GM20000 (cell line): ENCODE results near the gene MGAT4A.

Experiments used
- DNase-seq: peaks from one replicate; pipeline ENCODE4 v3.0.0; 2012; ENCODE audit warnings: low spot score
- CTCF ChIP-seq: IDR thresholded peaks from 2 replicates; pipeline ENCODE4 v1.5.1; 2012; ENCODE audit warnings: mild to moderate bottlenecking, control low read depth; ENCODE audit errors: extremely low read depth, missing control alignments

MGAT4A gene

GRCh38 chr2:98692090-98693054 is 38.6 kb downstream of the MGAT4A start:
- TF ChIP-seq CTCF: no peak
- no peak for DNase-seq

- no peak for DNase-seq
- no peak for TF ChIP-seq CTCF
Observed at GRCh38 chr2:98691303-98691702, 39.6 kb downstream of the MGAT4A start.

- no peak for DNase-seq
- no peak for TF ChIP-seq CTCF
Observed at GRCh38 chr2:98685930-98686887, 44.7 kb downstream of the MGAT4A start.

- TF ChIP-seq CTCF: no peak
- no peak for DNase-seq
Observed at GRCh38 chr2:98683728-98684127, 47.2 kb downstream of the MGAT4A start.

GRCh38 chr2:98676742-98677141 is 54.2 kb downstream of the MGAT4A start:
- DNase-seq: no peak
- no peak for TF ChIP-seq CTCF

- no peak for TF ChIP-seq CTCF
- no peak for DNase-seq
Observed at GRCh38 chr2:98674233-98674964, 56.5 kb downstream of the MGAT4A start.
